Measurements from ENCODE around the gene CREB3L2.

- TF ChIP-seq, protein P1, sequence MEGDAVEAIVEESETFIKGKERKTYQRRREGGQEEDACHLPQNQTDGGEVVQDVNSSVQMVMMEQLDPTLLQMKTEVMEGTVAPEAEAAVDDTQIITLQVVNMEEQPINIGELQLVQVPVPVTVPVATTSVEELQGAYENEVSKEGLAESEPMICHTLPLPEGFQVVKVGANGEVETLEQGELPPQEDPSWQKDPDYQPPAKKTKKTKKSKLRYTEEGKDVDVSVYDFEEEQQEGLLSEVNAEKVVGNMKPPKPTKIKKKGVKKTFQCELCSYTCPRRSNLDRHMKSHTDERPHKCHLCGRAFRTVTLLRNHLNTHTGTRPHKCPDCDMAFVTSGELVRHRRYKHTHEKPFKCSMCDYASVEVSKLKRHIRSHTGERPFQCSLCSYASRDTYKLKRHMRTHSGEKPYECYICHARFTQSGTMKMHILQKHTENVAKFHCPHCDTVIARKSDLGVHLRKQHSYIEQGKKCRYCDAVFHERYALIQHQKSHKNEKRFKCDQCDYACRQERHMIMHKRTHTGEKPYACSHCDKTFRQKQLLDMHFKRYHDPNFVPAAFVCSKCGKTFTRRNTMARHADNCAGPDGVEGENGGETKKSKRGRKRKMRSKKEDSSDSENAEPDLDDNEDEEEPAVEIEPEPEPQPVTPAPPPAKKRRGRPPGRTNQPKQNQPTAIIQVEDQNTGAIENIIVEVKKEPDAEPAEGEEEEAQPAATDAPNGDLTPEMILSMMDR (IDR thresholded peaks at IDR 0.05), result no peak
- TF ChIP-seq ZFX (IDR thresholded peaks at IDR 0.05; ENCODE audit: borderline replicate concordance), result no peak
Observed at GRCh38 chr7:137948083-137948844, 53.6 kb downstream of the CREB3L2 start.
